Upper lobe of left lung (tissue), 4 donors: ENCODE results near the gene PIK3R2.
"Not testable (repeated sequence)": the region's sequence is repeated elsewhere in the genome, so short reads cannot be mapped to it uniquely, and the experiment has no call there.

ENCODE experiments used
- POLR2AphosphoS5 ChIP-seq, 2 donors: sonication (generic); formaldehyde crosslinking; IDR thresholded peaks; one replicate each; pipeline ENCODE4 v1.5.1; 2017; ENCODE audit warnings: antibody characterized with exemption in 2 of 2
- TF ChIP-seq, protein P1 (sequence below), 6 experiments: fragments of 450-650 bp in 4 of 6; fragments of 200-600 bp in 2 of 6; sonication (generic) in 2 of 6; IDR thresholded peaks; one replicate each; pipeline ENCODE4 v1.5.1; 2016 to 2019; ENCODE audit warnings: antibody characterized with exemption in 6 of 6

DNA sequence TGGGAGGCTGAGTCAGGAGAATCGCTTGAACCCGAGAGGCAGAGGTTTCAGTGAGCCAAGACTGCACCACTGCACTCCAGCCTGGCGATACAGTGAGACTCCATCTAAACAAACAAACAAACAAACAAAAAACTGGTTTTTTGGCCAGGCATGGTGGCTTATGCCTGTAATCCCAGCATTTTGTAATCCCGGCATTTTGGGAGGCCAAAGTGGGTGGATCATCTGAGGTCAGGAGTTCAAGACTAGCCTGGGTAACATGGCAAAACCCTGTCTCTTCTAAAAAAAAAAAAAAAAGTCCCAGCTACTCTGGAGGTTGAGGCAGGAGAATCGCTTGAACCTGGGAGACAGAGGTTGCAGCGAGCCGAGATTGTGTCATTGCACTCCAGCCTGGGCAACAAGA, 47.7 kb upstream of the PIK3R2 start:
- TF ChIP-seq, protein P1, sequence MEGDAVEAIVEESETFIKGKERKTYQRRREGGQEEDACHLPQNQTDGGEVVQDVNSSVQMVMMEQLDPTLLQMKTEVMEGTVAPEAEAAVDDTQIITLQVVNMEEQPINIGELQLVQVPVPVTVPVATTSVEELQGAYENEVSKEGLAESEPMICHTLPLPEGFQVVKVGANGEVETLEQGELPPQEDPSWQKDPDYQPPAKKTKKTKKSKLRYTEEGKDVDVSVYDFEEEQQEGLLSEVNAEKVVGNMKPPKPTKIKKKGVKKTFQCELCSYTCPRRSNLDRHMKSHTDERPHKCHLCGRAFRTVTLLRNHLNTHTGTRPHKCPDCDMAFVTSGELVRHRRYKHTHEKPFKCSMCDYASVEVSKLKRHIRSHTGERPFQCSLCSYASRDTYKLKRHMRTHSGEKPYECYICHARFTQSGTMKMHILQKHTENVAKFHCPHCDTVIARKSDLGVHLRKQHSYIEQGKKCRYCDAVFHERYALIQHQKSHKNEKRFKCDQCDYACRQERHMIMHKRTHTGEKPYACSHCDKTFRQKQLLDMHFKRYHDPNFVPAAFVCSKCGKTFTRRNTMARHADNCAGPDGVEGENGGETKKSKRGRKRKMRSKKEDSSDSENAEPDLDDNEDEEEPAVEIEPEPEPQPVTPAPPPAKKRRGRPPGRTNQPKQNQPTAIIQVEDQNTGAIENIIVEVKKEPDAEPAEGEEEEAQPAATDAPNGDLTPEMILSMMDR (IDR thresholded peaks at IDR 0.05) = not testable (repeated sequence)
- TF ChIP-seq POLR2AphosphoS5 (IDR thresholded peaks at IDR 0.05) = not testable (repeated sequence)
